HEK293 (cell line): Measurements from ENCODE around the gene ABCG4.

Experiments used
- CTCF ChIA-PET: fragments of 350-600 bp; formaldehyde crosslinking; extraction: SDS; loops from one replicate; lab custom pipeline; 2021; ENCODE audit warnings: antibody characterized with exemption; lab: Yijun Ruan, JAX
- POLR2A ChIA-PET: fragments of 300-600 bp; formaldehyde crosslinking; extraction: SDS; loops from one replicate; lab custom pipeline; 2020; ENCODE audit warnings: antibody characterized with exemption, inconsistent platforms; lab: Yijun Ruan, JAX
- H3K27ac ChIP-seq: fragments of 200-500 bp; sonication (Bioruptor generic); 2 replicates; pipeline ENCODE4 v1.5.1; 2014; ENCODE audit warnings: low read depth, low read length, control low read depth, inconsistent platforms; ENCODE audit errors: extremely low read depth
- H3K36me3 ChIP-seq, 2 experiments: fragments of 200-500 bp in 1 of 2; sonication (Bioruptor generic) in 1 of 2; 1 replicate in 1 of 2; 2 replicates in 1 of 2; pipeline ENCODE4 v1.5.1; 2014 to 2017; ENCODE audit warnings: inconsistent platforms in 2 of 2, low read length in 2 of 2; ENCODE audit not compliant: control insufficient read depth in 2 of 2, insufficient read depth in 1 of 2
- H3K4me1 ChIP-seq: fragments of 200-500 bp; sonication (Bioruptor generic); 2 replicates; pipeline ENCODE4 v1.5.1; 2014; ENCODE audit warnings: mild to moderate bottlenecking, low read length, inconsistent platforms; ENCODE audit not compliant: control insufficient read depth, insufficient read depth
- H3K4me3 ChIP-seq: 2 replicates; pipeline ENCODE4 v1.5.1; 2011; ENCODE audit warnings: low read depth, mild to moderate bottlenecking, control low read depth, low read length, moderate library complexity
- H3K9me3 ChIP-seq: fragments of 200-500 bp; sonication (Bioruptor generic); 2 replicates; pipeline ENCODE4 v1.5.1; 2014; ENCODE audit warnings: low read depth, low read length, inconsistent platforms; ENCODE audit not compliant: control insufficient read depth, insufficient read depth
- BCL11B ChIP-seq: fragments of 450-650 bp; formaldehyde crosslinking; IDR thresholded peaks from 2 replicates; pipeline ENCODE4 v1.5.1; 2016; ENCODE audit warnings: low read depth, missing biosample characterization, missing genetic modification characterization
- MZF1 ChIP-seq: fragments of 450-650 bp; formaldehyde crosslinking; IDR thresholded peaks from 2 replicates; pipeline ENCODE4 v1.5.1; 2017; ENCODE audit warnings: missing biosample characterization, missing genetic modification characterization, borderline replicate concordance
- SP3 ChIP-seq: fragments of 450-650 bp; formaldehyde crosslinking; IDR thresholded peaks from 2 replicates; pipeline ENCODE4 v1.5.1; 2016; ENCODE audit warnings: missing biosample characterization, missing genetic modification characterization
- ZFHX2 ChIP-seq: fragments of 450-650 bp; formaldehyde crosslinking; conservative IDR thresholded peaks from 2 replicates; pipeline ENCODE4 v1.5.1; 2016; ENCODE audit warnings: missing biosample characterization, missing genetic modification characterization
- ZNF114 ChIP-seq: fragments of 450-650 bp; formaldehyde crosslinking; IDR thresholded peaks from 2 replicates; pipeline ENCODE4 v1.5.0; 2017; ENCODE audit warnings: missing biosample characterization, missing genetic modification characterization
- ZNF138 ChIP-seq: fragments of 450-650 bp; formaldehyde crosslinking; IDR thresholded peaks from 2 replicates; pipeline ENCODE4 v1.5.1; 2016; ENCODE audit warnings: missing biosample characterization, missing genetic modification characterization, borderline replicate concordance
- ZNF394 ChIP-seq: fragments of 450-650 bp; formaldehyde crosslinking; IDR thresholded peaks from 2 replicates; pipeline ENCODE4 v1.5.1; 2016; ENCODE audit warnings: missing biosample characterization, missing genetic modification characterization, mild to moderate bottlenecking, moderate library complexity, borderline replicate concordance
- ZNF423 ChIP-seq: fragments of 450-650 bp; formaldehyde crosslinking; IDR thresholded peaks from 2 replicates; pipeline ENCODE4 v1.5.1; 2016; ENCODE audit warnings: missing biosample characterization, missing genetic modification characterization
- ZNF426 ChIP-seq: fragments of 450-650 bp; formaldehyde crosslinking; IDR thresholded peaks from 2 replicates; pipeline ENCODE4 v1.5.1; 2017; ENCODE audit warnings: missing biosample characterization, missing genetic modification characterization, mild to moderate bottlenecking, inconsistent platforms, moderate library complexity
- ZNF473 ChIP-seq: fragments of 450-650 bp; formaldehyde crosslinking; IDR thresholded peaks from 2 replicates; pipeline ENCODE4 v1.5.1; 2017; ENCODE audit warnings: missing biosample characterization, missing genetic modification characterization
- ZNF658 ChIP-seq: fragments of 450-650 bp; formaldehyde crosslinking; IDR thresholded peaks from 2 replicates; pipeline ENCODE4; 2016; ENCODE audit warnings: missing biosample characterization, missing genetic modification characterization
- ZNF701 ChIP-seq: fragments of 450-650 bp; formaldehyde crosslinking; IDR thresholded peaks from 2 replicates; pipeline ENCODE4 v1.5.1; 2016; ENCODE audit warnings: missing biosample characterization, missing genetic modification characterization
- ZNF791 ChIP-seq: fragments of 450-650 bp; formaldehyde crosslinking; IDR thresholded peaks from 2 replicates; pipeline ENCODE4 v1.5.1; 2016; ENCODE audit warnings: missing biosample characterization, missing genetic modification characterization
- ZNF792 ChIP-seq: fragments of 450-650 bp; formaldehyde crosslinking; IDR thresholded peaks from 2 replicates; pipeline ENCODE4 v1.5.1; 2016; ENCODE audit warnings: missing biosample characterization, missing genetic modification characterization
- TF ChIP-seq, protein P1 (sequence below): fragments of 450-650 bp; formaldehyde crosslinking; IDR thresholded peaks from 2 replicates; pipeline ENCODE4 v1.5.1; 2016; ENCODE audit warnings: missing biosample characterization, missing genetic modification characterization, borderline replicate concordance
- TF ChIP-seq, protein P2 (sequence below): fragments of 450-650 bp; IDR thresholded peaks from 2 replicates; pipeline ENCODE4 v1.5.1; 2018; ENCODE audit warnings: missing biosample characterization, missing genetic modification characterization
- TF ChIP-seq, protein P3 (sequence below): fragments of 450-650 bp; IDR thresholded peaks from 2 replicates; pipeline ENCODE4 v1.5.1; 2018; ENCODE audit warnings: missing biosample characterization, mild to moderate bottlenecking, missing genetic modification characterization

Gene ABCG4

DNA sequence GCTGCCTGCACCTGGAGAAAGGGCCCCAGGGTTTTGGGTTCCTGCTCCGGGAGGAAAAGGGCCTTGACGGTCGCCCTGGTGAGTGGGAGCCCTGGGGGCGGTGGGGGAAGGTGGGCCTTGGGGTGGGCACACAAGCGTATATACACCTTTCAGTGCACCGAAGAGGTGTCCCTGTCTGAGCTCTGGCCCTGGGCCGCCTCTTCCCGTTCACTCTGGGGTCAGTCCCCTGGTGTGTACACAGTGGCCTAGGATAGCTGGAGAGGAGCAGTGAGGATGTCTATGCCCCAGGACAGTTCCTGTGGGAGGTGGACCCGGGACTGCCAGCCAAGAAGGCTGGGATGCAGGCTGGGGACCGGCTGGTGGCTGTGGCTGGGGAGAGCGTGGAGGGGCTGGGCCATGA is 39.2 kb downstream of the ABCG4 start (continued):
- TF ChIP-seq, protein P1, sequence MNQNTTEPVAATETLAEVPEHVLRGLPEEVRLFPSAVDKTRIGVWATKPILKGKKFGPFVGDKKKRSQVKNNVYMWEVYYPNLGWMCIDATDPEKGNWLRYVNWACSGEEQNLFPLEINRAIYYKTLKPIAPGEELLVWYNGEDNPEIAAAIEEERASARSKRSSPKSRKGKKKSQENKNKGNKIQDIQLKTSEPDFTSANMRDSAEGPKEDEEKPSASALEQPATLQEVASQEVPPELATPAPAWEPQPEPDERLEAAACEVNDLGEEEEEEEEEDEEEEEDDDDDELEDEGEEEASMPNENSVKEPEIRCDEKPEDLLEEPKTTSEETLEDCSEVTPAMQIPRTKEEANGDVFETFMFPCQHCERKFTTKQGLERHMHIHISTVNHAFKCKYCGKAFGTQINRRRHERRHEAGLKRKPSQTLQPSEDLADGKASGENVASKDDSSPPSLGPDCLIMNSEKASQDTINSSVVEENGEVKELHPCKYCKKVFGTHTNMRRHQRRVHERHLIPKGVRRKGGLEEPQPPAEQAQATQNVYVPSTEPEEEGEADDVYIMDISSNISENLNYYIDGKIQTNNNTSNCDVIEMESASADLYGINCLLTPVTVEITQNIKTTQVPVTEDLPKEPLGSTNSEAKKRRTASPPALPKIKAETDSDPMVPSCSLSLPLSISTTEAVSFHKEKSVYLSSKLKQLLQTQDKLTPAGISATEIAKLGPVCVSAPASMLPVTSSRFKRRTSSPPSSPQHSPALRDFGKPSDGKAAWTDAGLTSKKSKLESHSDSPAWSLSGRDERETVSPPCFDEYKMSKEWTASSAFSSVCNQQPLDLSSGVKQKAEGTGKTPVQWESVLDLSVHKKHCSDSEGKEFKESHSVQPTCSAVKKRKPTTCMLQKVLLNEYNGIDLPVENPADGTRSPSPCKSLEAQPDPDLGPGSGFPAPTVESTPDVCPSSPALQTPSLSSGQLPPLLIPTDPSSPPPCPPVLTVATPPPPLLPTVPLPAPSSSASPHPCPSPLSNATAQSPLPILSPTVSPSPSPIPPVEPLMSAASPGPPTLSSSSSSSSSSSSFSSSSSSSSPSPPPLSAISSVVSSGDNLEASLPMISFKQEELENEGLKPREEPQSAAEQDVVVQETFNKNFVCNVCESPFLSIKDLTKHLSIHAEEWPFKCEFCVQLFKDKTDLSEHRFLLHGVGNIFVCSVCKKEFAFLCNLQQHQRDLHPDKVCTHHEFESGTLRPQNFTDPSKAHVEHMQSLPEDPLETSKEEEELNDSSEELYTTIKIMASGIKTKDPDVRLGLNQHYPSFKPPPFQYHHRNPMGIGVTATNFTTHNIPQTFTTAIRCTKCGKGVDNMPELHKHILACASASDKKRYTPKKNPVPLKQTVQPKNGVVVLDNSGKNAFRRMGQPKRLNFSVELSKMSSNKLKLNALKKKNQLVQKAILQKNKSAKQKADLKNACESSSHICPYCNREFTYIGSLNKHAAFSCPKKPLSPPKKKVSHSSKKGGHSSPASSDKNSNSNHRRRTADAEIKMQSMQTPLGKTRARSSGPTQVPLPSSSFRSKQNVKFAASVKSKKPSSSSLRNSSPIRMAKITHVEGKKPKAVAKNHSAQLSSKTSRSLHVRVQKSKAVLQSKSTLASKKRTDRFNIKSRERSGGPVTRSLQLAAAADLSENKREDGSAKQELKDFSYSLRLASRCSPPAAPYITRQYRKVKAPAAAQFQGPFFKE (tag by site-specific recombination) = no peak
- TF ChIP-seq, protein P2, sequence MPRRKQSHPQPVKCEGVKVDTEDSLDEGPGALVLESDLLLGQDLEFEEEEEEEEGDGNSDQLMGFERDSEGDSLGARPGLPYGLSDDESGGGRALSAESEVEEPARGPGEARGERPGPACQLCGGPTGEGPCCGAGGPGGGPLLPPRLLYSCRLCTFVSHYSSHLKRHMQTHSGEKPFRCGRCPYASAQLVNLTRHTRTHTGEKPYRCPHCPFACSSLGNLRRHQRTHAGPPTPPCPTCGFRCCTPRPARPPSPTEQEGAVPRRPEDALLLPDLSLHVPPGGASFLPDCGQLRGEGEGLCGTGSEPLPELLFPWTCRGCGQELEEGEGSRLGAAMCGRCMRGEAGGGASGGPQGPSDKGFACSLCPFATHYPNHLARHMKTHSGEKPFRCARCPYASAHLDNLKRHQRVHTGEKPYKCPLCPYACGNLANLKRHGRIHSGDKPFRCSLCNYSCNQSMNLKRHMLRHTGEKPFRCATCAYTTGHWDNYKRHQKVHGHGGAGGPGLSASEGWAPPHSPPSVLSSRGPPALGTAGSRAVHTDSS (tag by site-specific recombination) = no peak
- no peak for TF ChIP-seq ZNF114 (tag by site-specific recombination)
- no peak for TF ChIP-seq SP3 (tag by site-specific recombination)
- TF ChIP-seq, all 188 proteins: peak for 0

DNA sequence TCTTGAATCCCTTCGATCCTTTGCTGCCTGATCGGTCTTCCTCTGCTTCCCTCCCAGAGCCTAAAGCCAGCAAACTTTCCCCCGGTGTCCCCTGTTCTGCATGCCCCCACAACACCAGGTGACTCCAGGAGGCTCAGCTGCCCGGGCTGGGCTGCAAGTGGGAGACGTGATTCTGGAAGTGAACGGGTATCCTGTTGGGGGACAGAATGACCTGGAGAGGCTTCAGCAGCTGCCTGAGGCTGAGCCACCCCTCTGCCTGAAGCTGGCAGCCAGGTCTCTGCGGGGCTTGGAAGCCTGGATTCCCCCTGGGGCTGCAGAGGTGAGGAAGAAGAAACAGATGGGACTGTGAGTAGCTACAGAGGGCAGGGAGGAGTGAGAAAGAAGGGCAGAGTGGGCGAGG is 40.0 kb downstream of the ABCG4 start:
- Histone ChIP-seq H3K4me1 (no peaks in the 10 kb centered on the region), H3K27ac (no peak overlapping the region), H3K36me3 (peaks cover 0 to under 1% of the 10 kb centered on the region in 2 experiments; a peak in 1 of 3 replicates), H3K9me3 (no peaks in the 10 kb centered on the region), H3K4me3 (no peak overlapping the region)
- TF ChIP-seq ZNF138 = no peak
- TF ChIP-seq, protein P3, sequence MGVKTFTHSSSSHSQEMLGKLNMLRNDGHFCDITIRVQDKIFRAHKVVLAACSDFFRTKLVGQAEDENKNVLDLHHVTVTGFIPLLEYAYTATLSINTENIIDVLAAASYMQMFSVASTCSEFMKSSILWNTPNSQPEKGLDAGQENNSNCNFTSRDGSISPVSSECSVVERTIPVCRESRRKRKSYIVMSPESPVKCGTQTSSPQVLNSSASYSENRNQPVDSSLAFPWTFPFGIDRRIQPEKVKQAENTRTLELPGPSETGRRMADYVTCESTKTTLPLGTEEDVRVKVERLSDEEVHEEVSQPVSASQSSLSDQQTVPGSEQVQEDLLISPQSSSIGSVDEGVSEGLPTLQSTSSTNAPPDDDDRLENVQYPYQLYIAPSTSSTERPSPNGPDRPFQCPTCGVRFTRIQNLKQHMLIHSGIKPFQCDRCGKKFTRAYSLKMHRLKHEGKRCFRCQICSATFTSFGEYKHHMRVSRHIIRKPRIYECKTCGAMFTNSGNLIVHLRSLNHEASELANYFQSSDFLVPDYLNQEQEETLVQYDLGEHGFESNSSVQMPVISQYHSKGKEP = no peak
- TF ChIP-seq MZF1 (tag by site-specific recombination) = no peak
- no peak for TF ChIP-seq ZNF701 (tag by site-specific recombination)
- no peak for TF ChIP-seq ZFHX2 (tag by site-specific recombination)
- TF ChIP-seq ZNF426 (tag by site-specific recombination) = no peak
- no peak for TF ChIP-seq ZNF792 (tag by site-specific recombination)
- TF ChIP-seq ZNF658 (tag by site-specific recombination) = no peak
- POLR2A ChIA-PET = interaction anchor here (0.8 kb wide), 1 partner anchor 9 kb away, joined by 3 read pairs; no protein-coding TSS in a partner anchor
- CTCF ChIA-PET = interaction anchor here (0.8 kb wide), 1 partner anchor 9 kb away, joined by 4 read pairs; no protein-coding TSS in a partner anchor

DNA sequence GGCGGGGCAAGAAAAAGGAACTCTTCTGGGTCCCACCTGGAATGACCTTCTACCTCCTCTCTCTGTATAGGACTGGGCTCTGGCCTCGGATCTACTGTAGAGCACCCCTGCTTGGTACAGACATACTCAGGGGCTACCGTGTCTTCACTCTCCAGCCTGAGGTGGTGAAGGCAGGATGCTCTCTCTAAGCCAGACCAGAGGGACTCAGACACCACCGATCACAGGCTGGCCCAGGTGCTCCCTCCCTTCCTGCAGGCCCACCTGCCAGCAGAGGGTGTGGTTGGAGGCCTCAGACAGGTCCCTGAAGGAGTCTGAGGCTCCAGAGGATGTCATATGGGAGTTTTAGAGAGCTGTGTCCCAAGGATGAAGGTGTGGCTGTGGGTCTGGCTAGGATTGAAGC is 40.5 kb downstream of the ABCG4 start:
- H3K4me1 ChIP-seq = no peaks in the 10 kb centered on the region
- ChIA-PET POLR2A (interaction anchor here (0.8 kb wide), 1 partner anchor 10 kb away, joined by 3 read pairs; no protein-coding TSS in a partner anchor), CTCF (no interaction called here)
- no peak overlapping the region for H3K4me3 ChIP-seq
- no peaks in the 10 kb centered on the region for H3K9me3 ChIP-seq
- H3K27ac ChIP-seq = no peak overlapping the region
- H3K36me3 ChIP-seq = no peaks in the 10 kb centered on the region
- TF ChIP-seq ZNF791 (tag by site-specific recombination) (no peak), ZNF473 (tag by site-specific recombination) (no peak), MZF1 (tag by site-specific recombination) (no peak), ZNF394 (tag by site-specific recombination) (no peak), BCL11B (tag by site-specific recombination) (no peak), ZNF423 (tag by site-specific recombination) (no peak)
